Colonic mucosa (tissue), 4 donors: ENCODE data around the gene HRH2. TPM values are rescaled to one million over a fixed set of nuclear protein-coding genes. Genes with fewer than 3 reads are reported as not detected.
"Not testable (repeated sequence)": the region's sequence is repeated elsewhere in the genome, so short reads cannot be mapped to it uniquely, and the experiment has no call there.

ENCODE experiments used
- DNase-seq: peaks from one replicate; pipeline ENCODE4 v3.0.0-alpha.2; 2020
- H3K27ac ChIP-seq: fragments of 200-600 bp; one replicate; pipeline ENCODE4 v1.8.0; 2021
- H3K27me3 ChIP-seq: fragments of 200-600 bp; one replicate; pipeline ENCODE4 v1.8.0; 2021
- H3K36me3 ChIP-seq: fragments of 200-600 bp; one replicate; pipeline ENCODE4 v1.8.0; 2021
- H3K4me1 ChIP-seq: fragments of 200-600 bp; one replicate; pipeline ENCODE4 v1.8.0; 2021; ENCODE audit warnings: mild to moderate bottlenecking
- H3K4me3 ChIP-seq: fragments of 200-600 bp; one replicate; pipeline ENCODE4 v1.8.0; 2021
- H3K9ac ChIP-seq, 2 donors: one replicate each; pipeline ENCODE4 v1.7.0; 2013; ENCODE audit warnings: control low read depth in 2 of 2, low read depth in 2 of 2, low read length in 2 of 2
- H3K9me3 ChIP-seq: fragments of 200-600 bp; one replicate; pipeline ENCODE4 v1.8.0; 2021
- CTCF ChIP-seq: fragments of 200-600 bp; IDR thresholded peaks from one replicate; pipeline ENCODE4 v1.8.0; 2022; ENCODE audit warnings: antibody characterized with exemption, mild to moderate bottlenecking
- intact Hi-C: fragments of 100-400 bp; cut with DNase I; formaldehyde crosslinking; loops from one replicate; pipeline ENCODE4 v1.14.1; 2022
- total RNA-seq, 2 donors: library from RNA; stranded (reverse); fragmentation: NEBNext Ultra II Directional in 1 of 2; extraction: Animal tissue kit (Norgen Biotek cat#: 25700) in 1 of 2; gene quantifications; one replicate each; pipeline ENCODE4 v1.2.1, GENCODE V29; 2021
- donor health status: healthy.
- donor health status: DM: no; HTN: no; CAD: no.
- donor health status: DM: no; HTN: no; CAD: no.

Gene HRH2
- total RNA-seq, 2 donors from 2014 or later = 0.30 to 0.82 TPM

- no peak for TF ChIP-seq CTCF
- Histone ChIP-seq H3K4me1 (no peaks in the 10 kb centered on the region), H3K9me3 (no peaks in the 10 kb centered on the region), H3K27ac (no peak overlapping the region), H3K27me3 (no peaks in the 10 kb centered on the region), H3K9ac (no peak overlapping the region), H3K4me3 (no peak overlapping the region), H3K36me3 (no peaks in the 10 kb centered on the region)
- no peak for DNase-seq
- intact Hi-C loops = no loop called here
Observed at GRCh38 chr5:175614861-175615260, 43.0 kb upstream of the HRH2 start.

GRCh38 chr5:175616083-175616482 is 41.8 kb upstream of the HRH2 start:
- intact Hi-C loops = no loop called here
- Histone ChIP-seq H3K4me3 (no peak overlapping the region), H3K27me3 (no peaks in the 10 kb centered on the region), H3K27ac (no peak overlapping the region), H3K36me3 (no peaks in the 10 kb centered on the region), H3K4me1 (no peaks in the 10 kb centered on the region), H3K9ac (no peak overlapping the region), H3K9me3 (no peaks in the 10 kb centered on the region)
- no peak for DNase-seq
- TF ChIP-seq CTCF = no peak

GRCh38 chr5:175616527-175616926 is 41.3 kb upstream of the HRH2 start:
- H3K4me3 ChIP-seq, H3K9ac ChIP-seq, intact Hi-C loops, DNase-seq, H3K27ac ChIP-seq, H3K4me1 ChIP-seq, H3K27me3 ChIP-seq, H3K36me3 ChIP-seq, H3K9me3 ChIP-seq: not testable (repeated sequence)

GRCh38 chr5:175617447-175617846 is 40.4 kb upstream of the HRH2 start:
- Histone ChIP-seq H3K27me3 (no peaks in the 10 kb centered on the region), H3K4me3 (no peak overlapping the region), H3K36me3 (no peaks in the 10 kb centered on the region), H3K4me1 (no peaks in the 10 kb centered on the region), H3K27ac (no peak overlapping the region), H3K9ac (no peak overlapping the region), H3K9me3 (no peaks in the 10 kb centered on the region)
- no peak for TF ChIP-seq CTCF
- no peak for DNase-seq
- intact Hi-C loops = no loop called here

- H3K4me1 ChIP-seq = no peaks in the 10 kb centered on the region
- H3K9me3 ChIP-seq = no peaks in the 10 kb centered on the region
- H3K36me3 ChIP-seq = no peaks in the 10 kb centered on the region
- no peaks in the 10 kb centered on the region for H3K27me3 ChIP-seq
- no peak overlapping the region for H3K27ac ChIP-seq
- no peak overlapping the region for H3K9ac ChIP-seq
- no peak for TF ChIP-seq CTCF
- H3K4me3 ChIP-seq = no peak overlapping the region
- DNase-seq = no peak
- intact Hi-C loops = no loop called here
Observed at GRCh38 chr5:175620527-175620926, 37.3 kb upstream of the HRH2 start.

- Histone ChIP-seq H3K36me3 (no peaks in the 10 kb centered on the region), H3K27me3 (no peaks in the 10 kb centered on the region), H3K27ac (no peak overlapping the region), H3K9me3 (no peaks in the 10 kb centered on the region), H3K4me3 (no peak overlapping the region), H3K4me1 (no peaks in the 10 kb centered on the region), H3K9ac (no peak overlapping the region)
- intact Hi-C loops = no loop called here
- no peak for DNase-seq
- no peak for TF ChIP-seq CTCF
Observed at GRCh38 chr5:175621971-175622370, 35.9 kb upstream of the HRH2 start.
